Stimulated activated CD4-positive, alpha-beta T cell treated with anti-CD3 and anti-CD28 coated beads, Interleukin-4, amount 100 ng/mL, for 48 hours (primary cell): ENCODE results near the gene MMP24OS.

Source experiments
- DNase-seq, 2 donors: peaks; one replicate each; pipeline ENCODE4 v3.0.0-alpha.2; 2020; ENCODE audit warnings: low read depth in 2 of 2

The MMP24OS gene

DNA sequence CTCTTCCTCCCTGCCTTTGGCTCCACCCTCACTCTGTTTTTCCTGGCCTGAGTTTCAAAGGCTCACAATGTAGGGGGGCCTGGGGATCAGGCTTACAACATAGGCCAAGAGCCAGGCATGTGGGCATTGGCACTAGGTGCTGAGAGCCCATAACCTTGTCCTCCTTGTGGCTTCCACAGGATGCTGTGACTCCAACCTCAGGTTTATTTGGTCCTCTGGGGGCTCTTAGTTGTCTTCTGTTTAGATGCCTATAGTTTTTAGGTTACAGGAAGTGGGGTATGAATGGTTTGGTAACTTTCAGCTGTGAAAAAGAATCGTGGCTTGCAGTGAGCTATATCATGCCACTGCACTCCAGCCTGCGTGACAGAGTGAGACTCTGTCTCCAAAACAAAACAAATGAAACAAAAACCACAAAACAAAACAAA lies 25.9 kb downstream of the MMP24OS start:
- no peak for DNase-seq

DNA sequence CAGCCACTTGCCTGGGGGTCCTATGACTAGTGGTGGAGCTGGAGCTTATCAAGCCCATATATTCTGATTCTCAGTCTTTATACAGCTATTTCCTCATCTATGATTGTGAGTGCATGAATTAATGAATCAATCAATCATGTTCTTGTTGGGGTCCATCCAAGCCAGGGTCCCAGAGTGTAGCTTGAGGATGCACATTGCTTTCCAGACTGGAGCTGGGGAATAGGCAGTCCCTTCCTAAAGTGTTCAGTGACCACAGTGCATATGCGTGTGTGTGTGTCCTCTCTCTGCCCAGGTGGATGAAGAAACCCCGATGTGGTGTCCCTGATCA lies 26.3 kb downstream of the MMP24OS start:
- no peak for DNase-seq

DNA sequence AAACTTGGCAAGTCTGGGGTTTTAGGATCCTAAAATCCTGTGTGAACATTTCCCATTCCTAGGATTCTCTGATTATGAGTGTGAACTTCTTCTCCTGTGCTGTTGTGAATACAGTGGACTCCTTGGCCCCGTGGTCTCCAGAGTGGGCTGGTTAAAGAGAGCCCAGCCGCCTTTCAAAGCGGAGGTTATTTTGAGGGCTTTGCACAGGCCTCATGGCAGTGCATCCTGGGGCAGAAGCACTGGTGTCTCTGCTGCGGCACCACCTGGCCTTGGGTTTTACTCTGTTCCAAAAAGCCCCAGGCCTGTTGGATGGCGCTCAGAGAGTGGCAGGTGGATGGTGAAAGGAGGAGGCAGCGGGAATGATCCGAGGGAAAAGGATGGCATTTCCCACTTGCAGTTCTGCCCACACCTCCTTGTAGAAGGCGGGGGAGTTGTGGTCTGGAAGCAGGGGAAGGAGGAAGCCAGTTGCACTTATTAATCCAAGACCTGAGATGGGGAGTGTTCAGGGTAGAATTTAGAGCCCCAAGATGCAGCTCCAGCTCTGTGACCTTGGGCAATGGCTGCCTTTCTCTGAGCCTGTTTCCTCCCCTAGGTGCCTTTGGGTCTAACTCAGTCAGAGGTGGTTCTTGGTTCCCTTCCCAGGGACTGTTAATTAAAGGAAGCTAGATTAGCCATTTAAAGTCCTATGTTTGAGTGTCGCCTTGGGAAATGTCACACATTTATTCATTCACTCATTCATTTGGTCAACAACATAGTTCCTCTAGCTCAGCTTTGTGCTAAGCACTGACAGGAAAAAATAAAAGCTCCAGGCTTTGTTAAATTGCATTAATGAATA lies 29.1 kb downstream of the MMP24OS start:
- DNase-seq = no peak

DNA sequence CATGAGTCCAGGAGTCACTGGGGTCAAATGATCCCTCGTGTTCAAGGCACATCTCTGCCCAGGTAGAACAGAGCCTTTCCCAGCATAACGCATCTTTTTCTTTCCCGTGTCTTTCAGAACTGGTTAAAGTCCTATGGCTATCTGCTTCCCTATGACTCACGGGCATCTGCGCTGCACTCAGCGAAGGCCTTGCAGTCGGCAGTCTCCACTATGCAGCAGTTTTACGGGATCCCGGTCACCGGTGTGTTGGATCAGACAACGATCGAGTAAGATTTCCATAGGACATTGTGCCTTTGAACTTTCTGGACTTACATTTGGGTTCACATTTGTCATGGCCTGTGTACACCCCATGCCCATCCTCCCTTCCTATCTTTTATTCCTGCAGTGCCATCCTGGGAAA lies 31.2 kb downstream of the MMP24OS start:
- DNase-seq = no peak

DNA sequence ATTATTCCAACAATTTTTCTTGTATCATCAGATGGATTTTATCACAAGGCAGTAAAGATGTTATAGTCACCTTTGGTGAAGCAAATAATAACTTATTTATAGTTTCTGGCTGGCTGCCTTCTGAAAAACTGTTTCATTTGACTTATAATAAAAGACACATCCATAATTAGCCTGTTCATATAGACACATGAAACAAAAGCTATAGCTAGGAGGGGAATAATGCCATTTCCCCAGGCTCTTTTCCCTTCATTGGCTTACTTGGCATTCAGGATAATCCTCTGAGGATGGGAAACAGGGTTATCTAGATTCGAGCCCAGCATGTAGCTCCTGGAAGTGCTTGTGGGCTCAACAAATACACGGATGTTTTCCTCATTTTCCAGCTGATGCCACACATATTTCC lies 33.9 kb downstream of the MMP24OS start:
- DNase-seq = no peak

DNA sequence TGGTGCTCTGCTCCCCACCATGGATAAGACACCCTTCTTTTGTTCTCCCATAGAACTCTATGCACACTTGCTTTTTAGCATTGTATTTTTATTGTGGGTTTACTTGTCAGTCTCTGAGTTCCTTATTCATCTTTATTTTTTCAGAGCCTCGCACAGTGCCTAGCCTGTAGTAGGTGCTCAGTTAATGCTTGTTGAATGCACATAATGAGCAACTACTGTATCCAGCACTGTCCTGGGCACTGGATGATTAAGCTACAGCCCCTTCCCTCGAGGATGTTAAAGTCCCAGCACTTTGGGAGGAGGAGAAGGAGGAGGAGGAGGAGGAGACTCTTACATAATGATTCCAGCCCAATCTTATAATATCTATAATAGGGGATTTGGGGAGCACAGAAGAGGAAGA lies 34.6 kb downstream of the MMP24OS start:
- DNase-seq = no peak

DNA sequence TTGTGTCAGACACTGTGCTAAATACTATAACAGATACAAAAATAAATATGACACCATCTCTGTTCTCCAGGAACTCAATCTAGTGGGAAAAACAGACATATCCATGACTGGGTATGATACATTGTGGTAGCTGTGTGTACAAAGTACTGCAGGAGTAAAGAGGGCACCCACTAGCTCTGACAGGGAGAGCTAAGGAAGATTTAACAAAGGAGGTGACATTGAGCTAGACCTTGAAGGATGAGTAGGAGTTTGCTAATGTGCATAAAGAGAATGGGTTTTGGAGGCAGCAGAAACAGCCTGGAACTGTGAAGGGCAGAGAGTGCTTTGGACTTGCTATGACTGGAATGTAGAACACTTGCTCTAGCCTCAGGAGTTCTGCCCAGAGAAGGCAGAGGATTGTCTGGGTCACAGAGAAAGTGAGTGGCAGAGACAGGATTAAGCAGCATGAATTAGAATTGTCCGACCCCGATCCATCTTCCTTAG lies 37.1 kb downstream of the MMP24OS start:
- DNase-seq = no peak

DNA sequence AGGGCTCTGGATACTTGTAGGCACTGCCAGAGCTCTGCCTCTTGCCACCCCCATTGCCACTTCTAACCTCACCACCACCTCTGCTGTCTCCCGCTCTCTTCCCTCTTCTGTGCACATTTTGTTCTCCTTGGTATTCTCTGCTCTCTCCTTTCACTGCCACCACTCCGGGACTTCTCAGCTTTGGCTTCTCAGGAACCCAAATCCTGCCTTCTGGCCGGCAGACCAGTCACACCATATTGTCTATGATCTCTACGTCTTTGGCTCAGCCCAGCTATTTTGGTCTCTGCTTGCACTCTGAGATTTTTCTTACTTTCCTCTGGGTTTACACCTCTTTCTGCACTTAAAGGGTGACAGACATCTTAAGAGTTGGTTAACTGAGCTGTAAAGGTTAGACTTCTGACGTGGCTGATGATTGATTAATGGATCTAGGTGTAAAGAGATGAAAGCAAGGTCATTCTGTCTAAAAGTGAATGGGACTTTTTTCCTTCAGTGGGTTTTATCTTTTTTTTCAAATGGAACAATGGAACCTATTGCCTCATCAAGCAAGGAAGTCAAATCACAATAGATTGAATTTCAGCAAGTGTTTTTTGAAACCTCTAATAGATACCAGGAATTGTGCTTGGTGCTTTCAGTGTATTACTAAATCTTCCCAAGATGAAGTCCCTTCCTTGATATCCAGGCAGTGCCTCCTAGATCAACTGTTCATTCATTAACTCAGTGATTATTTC lies 37.7 kb downstream of the MMP24OS start:
- no peak for DNase-seq

DNA sequence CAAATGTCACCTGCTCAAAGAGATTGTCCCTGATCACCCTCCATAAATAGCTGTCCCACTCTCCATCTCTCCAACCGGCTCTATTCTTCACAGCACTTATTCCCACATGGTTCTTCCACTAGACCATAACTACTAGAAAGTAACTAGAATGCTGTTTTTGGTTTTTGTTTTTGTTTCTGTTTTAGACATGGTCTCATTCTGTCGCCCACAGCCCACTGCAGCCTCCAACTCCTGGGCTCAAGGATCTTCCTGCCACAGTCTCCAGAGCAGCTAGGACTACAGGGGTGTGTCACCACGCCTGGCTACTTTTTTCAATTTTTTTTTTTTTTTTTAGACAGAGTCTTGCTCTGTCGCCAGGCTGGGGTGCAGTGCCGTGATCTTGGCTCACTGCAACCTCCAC lies 39.2 kb downstream of the MMP24OS start:
- DNase-seq = no peak

DNA sequence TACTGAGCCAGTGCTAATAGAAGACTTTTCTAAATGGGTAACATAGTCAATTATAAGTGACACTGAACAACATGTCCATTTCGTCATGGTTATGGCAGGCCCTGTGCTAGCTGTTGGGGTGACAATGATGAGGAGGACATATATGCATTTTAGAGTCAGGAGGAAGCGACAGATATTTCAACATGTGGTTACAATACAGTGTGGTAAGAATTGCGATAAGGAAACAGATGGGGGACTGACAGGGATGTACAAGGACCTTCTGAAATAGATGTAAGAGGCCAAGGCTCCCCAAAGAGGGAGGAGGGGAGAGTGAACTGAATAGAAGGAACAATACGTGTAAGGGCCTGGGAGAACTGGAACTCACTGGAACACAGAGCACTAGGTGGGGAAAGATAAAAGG lies 39.8 kb downstream of the MMP24OS start:
- DNase-seq = no peak

DNA sequence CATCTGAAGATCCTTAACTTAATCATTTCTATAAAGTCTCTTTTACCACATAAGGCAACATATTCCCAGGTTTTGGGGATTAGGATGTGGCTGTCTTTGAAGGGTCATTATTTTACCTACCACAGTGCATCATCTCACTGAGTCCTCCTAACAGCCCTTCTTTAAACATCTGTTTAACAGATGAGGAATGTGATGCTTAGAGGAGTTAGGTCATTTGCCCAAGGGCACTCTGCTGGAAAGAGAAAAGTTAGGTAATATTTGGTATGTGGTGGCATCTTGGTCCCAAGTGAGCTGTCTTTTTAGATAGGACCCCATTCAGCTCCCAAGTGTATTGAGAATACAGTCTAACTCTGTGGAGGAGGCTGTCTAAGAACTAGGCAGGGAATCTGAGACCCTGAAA lies 40.4 kb downstream of the MMP24OS start:
- DNase-seq = no peak

DNA sequence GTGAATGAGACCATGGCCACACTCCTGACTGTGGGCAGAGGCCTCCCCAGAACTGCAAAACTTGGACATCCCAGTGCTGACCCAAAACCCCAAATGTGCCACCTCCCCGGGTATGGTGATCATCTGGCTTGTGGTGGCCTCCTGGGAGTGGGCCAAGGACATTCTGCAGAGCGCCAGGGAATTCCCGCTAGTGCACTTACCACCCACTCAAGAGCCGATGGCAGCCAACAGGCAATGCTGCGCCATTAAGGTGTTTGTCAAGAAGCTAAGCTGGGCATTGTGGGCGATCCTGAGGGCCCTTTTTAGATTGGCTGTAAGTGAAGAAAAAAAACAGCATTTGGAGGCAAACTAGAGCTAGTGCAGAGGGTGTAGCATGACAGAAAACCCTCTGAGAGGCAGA lies 42.0 kb downstream of the MMP24OS start:
- DNase-seq = no peak

DNA sequence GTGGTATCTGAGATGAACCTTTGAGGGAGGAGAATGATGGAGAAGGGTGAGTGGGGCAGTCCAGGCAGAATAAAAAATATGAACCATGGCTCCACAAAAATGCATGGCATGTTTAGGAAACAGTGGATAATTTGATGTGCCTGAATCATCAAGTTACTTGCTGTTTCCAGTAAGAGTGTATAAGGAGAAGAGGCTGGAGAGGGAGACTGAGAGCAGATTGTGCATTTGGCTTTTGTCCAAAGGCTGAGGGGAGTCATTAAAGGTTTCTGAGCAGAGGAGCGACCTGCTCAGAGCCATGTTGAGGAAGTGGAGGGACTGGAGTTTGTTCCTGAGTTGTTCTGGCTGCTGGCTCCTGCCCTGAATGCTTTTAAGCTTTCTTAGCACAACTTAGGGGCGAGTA lies 45.3 kb downstream of the MMP24OS start:
- no peak for DNase-seq

DNA sequence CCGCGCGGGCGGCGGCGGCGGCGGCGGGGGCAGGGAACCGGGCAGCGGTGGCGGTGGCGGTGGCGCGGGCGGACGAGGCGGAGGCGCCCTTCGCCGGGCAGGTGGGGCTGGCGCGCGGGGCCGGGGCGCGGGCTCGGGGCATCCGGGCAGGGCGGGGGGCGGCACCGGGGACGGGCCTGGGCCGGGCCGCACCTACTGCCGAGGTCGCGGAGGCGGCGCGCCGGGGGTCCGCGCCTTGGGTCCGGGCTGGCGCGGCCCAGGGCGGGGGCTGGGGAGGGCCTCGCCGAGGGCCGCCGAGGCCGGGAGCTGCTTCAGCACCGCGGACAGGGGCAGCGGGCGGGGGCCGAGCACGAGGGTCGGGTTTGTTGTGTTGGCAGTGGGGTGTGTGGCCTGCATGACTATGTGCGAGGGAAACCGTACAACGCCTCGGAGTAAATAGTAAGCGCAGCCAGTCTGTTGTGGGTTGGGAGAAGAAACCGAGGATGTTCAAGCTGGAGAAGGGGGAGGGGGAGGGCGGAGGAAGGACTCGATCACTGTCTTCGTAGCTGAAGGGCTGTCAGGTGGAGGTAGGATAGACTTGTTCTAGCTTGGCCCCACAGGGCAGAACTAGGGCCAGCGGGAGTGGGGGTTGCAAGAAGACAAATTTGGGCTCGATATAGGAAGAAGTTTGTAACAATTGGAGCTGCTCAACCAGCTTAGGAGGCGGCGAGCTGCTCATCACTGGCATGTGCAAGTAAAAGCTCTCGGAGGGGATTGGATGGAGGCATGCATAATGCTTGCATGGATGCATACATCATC lies 50.8 kb downstream of the MMP24OS start:
- DNase-seq = peak; percentile 33 to 48
